HG02870 (cell line): ENCODE results near the gene PXDC1.
A peak's percentile ranks its signal among the peaks of the same experiment; 100 is the strongest.

ENCODE experiments used
- ATAC-seq: cut with Tn5 transposase; IDR thresholded peaks from one replicate; pipeline ENCODE4 v1.9.1; 2021; ENCODE audit warnings: mild to moderate bottlenecking, moderate library complexity; ENCODE audit not compliant: unreplicated experiment

The PXDC1 gene

DNA sequence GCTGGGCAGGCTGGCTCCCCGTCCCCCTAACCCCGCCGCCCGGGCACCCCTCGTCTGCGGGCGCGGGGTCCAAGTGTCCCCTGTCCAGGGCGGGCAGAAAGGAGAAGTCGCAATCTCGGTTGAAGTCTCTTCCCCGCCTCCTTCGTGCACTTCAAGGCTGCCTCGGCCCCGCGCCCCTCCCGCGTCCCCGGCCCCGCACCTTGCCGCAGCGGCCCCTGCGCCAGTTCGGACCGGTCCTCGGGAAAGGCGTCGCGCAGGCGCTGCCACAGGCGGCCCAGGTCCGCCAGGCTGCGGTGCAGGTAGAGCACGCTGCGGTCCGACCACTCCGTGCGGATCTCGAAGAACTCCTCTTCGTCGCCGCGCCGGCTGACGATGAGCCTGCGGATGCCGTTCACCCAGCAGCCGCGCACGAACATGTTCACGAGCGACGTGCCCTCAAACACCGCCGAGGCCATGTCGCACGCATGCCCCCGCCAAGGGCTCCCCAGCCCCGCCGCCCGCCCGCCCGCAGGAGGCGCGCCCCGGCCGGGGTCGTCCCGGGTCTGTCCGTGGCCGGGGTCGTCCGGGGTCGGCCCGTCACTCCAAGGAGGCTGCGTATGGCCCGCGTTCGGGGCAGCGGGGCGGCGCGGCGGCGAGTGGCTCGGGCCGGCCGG, at the start of gene PXDC1:
Gene PXDC1 (minus strand): TSS at position 637 of the 653 bp plus-strand sequence. CDS start 182 bp downstream, at position 455.
- ATAC-seq = peak; percentile 4

DNA sequence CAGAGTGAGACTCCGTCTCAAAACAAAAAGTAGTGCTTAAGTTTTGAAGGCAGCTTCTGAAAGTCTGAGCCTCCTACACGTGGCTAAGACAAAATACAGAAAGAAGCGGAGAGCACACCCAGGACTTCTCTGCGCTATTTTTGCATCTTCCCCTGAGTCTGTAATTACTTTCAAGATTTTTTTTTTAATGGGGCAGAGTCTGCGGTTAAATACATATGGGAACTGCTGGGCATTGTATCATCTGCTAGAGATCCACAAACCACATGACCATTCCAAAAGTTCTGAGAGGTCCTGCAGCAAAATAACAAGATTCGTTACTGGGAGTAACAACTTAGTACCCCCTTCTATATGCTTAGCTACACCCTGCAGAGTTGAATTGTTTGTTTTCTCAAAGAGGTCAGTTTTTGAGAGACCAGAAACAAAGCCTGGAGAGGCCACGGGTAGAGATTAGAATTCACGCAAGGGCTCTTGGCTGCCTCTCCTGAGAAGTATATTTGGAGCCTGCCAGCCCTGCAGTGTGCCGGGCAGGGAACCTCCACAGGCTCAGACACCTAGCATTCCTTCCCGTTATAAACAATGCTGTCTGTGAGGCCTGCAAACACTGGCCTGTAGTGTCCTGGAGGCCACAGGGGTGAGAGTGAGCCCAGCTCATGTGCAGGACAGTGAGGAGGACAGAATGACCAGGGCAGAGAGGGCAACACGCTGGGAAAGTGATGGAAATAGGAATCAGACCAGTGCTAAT, 49.5 kb upstream of the PXDC1 start:
- ATAC-seq = no peak

DNA sequence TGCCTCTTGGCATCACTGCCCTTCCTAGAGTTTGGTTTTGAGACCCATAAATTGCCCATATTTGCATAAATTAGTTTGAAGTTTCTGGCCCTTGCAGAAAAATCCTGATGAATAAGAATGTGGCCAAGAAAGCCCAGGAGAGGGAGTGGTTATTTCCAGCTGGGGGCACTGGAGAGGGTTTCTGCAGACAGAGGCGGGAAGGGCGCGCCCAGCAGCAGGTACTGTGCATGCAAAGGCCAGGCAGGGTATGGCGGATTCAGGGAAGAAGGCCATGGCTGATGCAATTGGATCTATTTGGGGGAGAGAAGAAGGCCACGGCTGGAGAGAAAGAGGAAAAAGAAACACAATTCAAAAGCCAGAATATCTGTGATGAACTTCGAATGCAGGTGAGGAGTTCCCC, 48.2 kb upstream of the PXDC1 start:
- ATAC-seq = no peak

- no peak for ATAC-seq
These were observed 46.8 kb upstream of the PXDC1 start for GRCh38 chr6:3798055-3798919.

- ATAC-seq = no peak
These were observed 45.9 kb upstream of the PXDC1 start for GRCh38 chr6:3797231-3798054.

- no peak for ATAC-seq
These were observed 45.2 kb upstream of the PXDC1 start for GRCh38 chr6:3796719-3797041.

- ATAC-seq = no peak
These were observed 44.6 kb upstream of the PXDC1 start for GRCh38 chr6:3795836-3796718.

- ATAC-seq = peak; percentile 72
These were observed 42.6 kb upstream of the PXDC1 start for GRCh38 chr6:3794092-3794491.

DNA sequence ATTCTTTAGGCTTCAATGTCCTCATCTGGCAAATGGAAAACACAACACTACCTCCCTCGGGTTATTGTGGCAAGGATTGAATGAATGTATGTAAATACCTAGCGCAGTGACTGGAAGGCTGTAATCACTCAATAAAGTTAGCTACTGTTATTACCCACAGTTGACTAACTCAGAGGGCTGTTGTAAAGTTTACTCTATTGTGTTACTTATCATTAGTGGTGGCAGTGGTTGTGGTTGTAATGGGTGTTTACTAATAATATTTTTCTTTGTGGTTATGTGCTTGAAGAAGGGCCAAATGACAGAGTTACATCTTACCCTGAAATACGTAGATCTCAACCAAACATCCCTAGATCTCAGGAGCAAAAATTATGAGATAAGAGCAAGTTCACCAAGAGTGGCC, 42.0 kb upstream of the PXDC1 start:
- ATAC-seq = no peak

DNA sequence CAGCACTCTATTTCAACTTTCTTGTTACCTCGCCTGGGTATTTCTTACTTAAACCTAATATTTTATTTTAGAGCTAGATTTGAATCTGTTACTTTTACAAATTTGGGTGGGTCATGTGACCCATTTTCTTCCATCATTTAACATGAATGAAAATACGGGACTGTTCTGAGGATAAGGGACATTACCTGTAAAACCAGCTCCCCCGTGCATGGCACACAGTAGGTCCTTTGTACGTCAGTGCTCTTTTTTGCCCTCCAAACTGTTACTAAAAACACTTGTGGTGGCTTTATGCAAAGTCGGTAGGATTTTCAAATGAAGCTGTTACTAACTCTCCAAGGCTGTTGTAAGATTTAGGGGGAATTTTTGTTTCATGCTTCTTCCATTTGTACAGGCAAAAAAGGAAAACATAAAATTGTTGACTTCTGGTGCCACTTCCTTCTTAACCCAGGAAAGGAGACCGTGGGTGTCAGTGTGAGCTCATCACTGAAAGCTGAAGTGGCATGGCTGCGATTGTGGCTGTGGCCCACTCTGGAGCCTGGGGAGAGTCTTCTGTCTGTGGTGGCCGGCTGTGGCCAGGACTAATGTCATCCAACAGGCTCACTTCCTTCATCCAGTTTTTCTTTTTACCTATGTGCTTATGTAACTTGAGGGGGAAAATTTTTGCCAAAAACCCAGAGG, 40.2 kb upstream of the PXDC1 start:
- no peak for ATAC-seq

GRCh38 chr6:3789896-3790558, 38.5 kb upstream of the PXDC1 start:
- no peak for ATAC-seq

DNA sequence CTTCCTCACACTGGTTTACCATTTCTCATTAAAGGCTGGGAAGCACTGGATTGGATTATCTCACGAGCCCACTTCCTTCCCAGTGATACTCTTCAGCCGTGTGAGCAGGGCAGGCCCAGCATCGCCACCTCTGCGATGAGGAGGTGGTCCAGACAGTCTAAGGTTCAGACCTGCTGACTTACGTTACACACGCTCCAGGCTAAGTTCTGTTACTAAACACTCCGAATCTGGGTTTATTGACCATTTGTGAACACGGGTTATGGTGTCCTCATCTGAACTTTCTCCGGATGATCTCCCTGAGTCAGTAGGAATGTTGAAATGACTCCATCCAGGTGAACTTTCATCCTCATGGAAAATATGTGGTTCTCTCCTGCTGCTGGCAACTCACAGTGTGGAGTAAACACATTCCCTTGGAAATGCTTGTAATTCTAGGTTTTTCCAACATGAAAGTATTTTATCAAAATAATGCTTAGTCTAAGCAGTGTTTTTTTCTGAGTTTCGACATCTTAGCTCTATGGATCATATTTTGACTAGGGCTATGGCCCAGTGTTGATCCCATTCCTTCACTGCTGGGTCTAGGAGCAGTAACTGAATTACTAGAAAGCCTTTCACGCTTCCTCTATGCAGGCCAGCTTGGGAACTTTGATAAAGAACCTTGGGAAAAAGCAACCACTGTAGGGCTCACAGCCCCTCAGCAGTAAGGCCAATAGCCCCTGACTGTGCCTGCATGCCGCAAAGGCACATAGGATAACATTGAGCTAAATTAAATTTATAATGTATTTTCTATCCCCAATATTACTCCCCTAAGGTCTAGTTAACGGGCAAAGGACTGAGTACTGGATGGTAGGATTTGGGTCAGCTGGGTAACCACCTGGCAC, 37.7 kb upstream of the PXDC1 start:
- ATAC-seq = no peak

DNA sequence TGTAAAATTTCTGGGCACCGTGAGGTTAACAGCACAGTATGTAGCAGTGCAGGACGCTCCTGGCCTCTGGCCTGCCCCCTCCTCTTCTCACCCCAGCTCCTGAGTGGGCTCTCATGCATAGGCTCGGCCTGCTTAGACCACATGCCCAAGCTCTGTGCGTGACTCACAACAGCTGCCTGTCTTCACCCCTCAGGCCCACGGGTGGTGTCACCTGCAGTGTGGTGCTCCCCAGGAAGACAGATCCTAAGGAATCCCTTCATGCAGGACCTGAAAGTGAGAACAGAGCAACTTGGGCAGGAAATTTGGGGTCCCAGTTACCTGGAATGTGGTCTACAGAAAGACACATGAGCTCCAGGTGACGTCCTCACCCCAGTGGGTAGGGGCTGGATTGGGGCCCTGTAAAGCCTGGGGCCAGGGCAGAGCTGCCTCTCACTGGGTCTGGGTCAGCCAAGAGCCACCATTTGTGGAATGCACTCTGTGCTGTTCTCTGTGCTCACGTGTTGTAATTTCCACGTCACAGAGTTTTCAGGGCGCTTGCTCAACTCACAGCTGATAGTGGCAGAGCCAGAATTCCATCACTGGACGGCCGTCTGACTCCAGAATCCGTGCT, 37.0 kb upstream of the PXDC1 start:
- no peak for ATAC-seq

DNA sequence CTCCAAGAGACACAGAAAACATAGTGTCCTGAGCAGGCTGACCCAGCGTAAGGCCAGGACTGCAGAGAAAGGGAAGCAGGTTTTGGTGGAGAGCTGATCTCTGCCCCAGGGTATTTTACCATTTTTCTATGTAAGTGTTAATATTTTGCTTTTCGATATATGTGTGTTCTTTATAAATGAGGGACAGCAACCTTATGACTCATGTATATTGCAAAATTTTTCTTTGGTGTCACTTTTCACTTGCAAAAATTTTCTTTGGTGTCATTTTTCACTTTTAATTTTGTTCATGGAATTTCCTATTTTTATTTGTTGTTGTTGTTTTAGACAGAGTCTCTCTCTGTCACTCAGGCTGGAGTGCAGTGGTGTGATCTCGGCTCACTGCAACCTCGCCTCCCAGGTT, 34.6 kb upstream of the PXDC1 start:
- ATAC-seq = no peak

DNA sequence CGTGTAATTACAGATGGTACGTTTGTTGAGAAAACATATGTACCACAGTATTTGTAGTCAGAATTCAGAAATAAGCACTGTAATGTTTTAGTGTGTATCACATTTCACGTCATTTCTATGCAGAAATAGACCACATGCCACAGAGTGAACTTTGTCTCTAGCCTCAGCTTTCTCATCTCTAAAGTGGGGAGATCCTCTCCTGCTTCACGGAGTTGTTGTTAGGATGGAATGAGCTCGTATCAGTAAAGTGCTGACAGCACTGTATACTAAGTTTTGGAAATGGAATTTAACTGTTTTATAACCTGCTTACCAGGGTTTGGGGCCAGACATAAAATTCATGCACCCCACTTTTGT, 34.2 kb upstream of the PXDC1 start:
- no peak for ATAC-seq

GRCh38 chr6:3784885-3785744, 33.6 kb upstream of the PXDC1 start:
- no peak for ATAC-seq

DNA sequence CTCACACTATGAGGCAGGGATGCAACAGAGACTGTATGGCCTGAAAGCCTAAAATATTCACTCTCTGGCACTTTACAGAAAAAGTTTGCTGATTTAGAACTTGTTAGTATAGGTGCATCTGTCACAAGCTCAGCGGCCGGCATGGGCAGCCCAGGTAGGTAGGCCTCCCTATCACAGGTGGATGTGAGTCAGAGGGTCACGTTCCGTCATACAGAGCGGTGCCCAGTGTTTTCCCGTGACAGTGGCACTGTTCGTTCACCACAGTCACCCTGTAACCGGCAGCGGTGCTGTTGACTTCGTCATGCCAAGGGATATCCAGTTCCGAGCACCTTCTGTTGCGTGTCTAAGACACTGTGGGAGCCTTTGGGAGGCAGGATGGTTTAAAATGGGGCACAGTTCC, 32.9 kb upstream of the PXDC1 start:
- no peak for ATAC-seq
